HG03521 (cell line): ENCODE data around the gene RTN4RL1.

Source experiments
- ATAC-seq: cut with Tn5 transposase; IDR thresholded peaks from one replicate; pipeline ENCODE4 v1.9.1; 2021; ENCODE audit warnings: mild to moderate bottlenecking, moderate library complexity; ENCODE audit not compliant: unreplicated experiment

RTN4RL1 gene

GRCh38 chr17:1956134-1956533 is 69.0 kb downstream of the RTN4RL1 start:
- no peak for ATAC-seq

GRCh38 chr17:1953831-1954230 is 71.3 kb downstream of the RTN4RL1 start:
- no peak for ATAC-seq

GRCh38 chr17:1951920-1952319 is 73.2 kb downstream of the RTN4RL1 start:
- ATAC-seq = no peak

GRCh38 chr17:1949754-1950153 is 75.4 kb downstream of the RTN4RL1 start:
- ATAC-seq = no peak

- no peak for ATAC-seq
Measured at GRCh38 chr17:1948517-1948825, 76.7 kb downstream of the RTN4RL1 start.

- no peak for ATAC-seq
Measured at GRCh38 chr17:1947743-1948516, 77.2 kb downstream of the RTN4RL1 start.

GRCh38 chr17:1947229-1947742 is 77.8 kb downstream of the RTN4RL1 start:
- no peak for ATAC-seq

- ATAC-seq = no peak
Measured at GRCh38 chr17:1946021-1946932, 78.9 kb downstream of the RTN4RL1 start.

GRCh38 chr17:1945621-1946020 is 79.5 kb downstream of the RTN4RL1 start:
- ATAC-seq = no peak

- no peak for ATAC-seq
Measured at GRCh38 chr17:1943436-1943831, 81.7 kb downstream of the RTN4RL1 start.

- ATAC-seq = no peak
Measured at GRCh38 chr17:1942666-1943435, 82.3 kb downstream of the RTN4RL1 start.

- no peak for ATAC-seq
Measured at GRCh38 chr17:1942066-1942365, 83.1 kb downstream of the RTN4RL1 start.

GRCh38 chr17:1941272-1942065 is 83.7 kb downstream of the RTN4RL1 start:
- no peak for ATAC-seq

- ATAC-seq = no peak
Measured at GRCh38 chr17:1940810-1941185, 84.3 kb downstream of the RTN4RL1 start.

- no peak for ATAC-seq
Measured at GRCh38 chr17:1939981-1940809, 84.9 kb downstream of the RTN4RL1 start.

- no peak for ATAC-seq
Measured at GRCh38 chr17:1937461-1937860, 87.7 kb downstream of the RTN4RL1 start.

- no peak for ATAC-seq
Measured at GRCh38 chr17:1936766-1937165, 88.4 kb downstream of the RTN4RL1 start.

- ATAC-seq = no peak
Measured at GRCh38 chr17:1934901-1935300, 90.2 kb downstream of the RTN4RL1 start.

GRCh38 chr17:1933875-1934715 is 91.0 kb downstream of the RTN4RL1 start:
- no peak for ATAC-seq
